ENCODE data around the gene TM7SF3.
"Not testable (repeated sequence)": the region's sequence is repeated elsewhere in the genome, so short reads cannot be mapped to it uniquely, and the experiment has no call there.

Gene TM7SF3

GRCh38 chr12:27055966-27056365 is 41.8 kb upstream of the TM7SF3 start:
- no peak for TF ChIP-seq CTCF (IDR thresholded peaks at IDR 0.05; ENCODE audit: low read depth, low read length)
- Histone ChIP-seq H3K4me3 (ENCODE audit: low read depth, low read length) (no peak overlapping the region), H3K27ac (no peak overlapping the region), H3K9me3 (ENCODE audit: severe bottlenecking) (no peaks in the 10 kb centered on the region), H3K27me3 (ENCODE audit: insufficient read depth, low read depth, severe bottlenecking) (no peaks in the 10 kb centered on the region), H3K36me3 (no peaks in the 10 kb centered on the region)
- DNase-seq: peak; percentile 30

GRCh38 chr12:27052742-27053141 is 38.6 kb upstream of the TM7SF3 start:
- TF ChIP-seq CTCF (IDR thresholded peaks at IDR 0.05; ENCODE audit: low read depth, low read length): no peak
- no peak overlapping the region for H3K27ac ChIP-seq
- no peaks in the 10 kb centered on the region for H3K9me3 ChIP-seq (ENCODE audit: severe bottlenecking)
- H3K36me3 ChIP-seq: no peaks in the 10 kb centered on the region
- H3K27me3 ChIP-seq (ENCODE audit: insufficient read depth, low read depth, severe bottlenecking): no peaks in the 10 kb centered on the region
- no peak overlapping the region for H3K4me3 ChIP-seq (ENCODE audit: low read depth, low read length)
- DNase-seq: no peak

- DNase-seq: no peak
- H3K27ac ChIP-seq: no peak overlapping the region
- H3K9me3 ChIP-seq (ENCODE audit: severe bottlenecking): no peaks in the 10 kb centered on the region
- no peaks in the 10 kb centered on the region for H3K27me3 ChIP-seq (ENCODE audit: insufficient read depth, low read depth, severe bottlenecking)
- no peak overlapping the region for H3K4me3 ChIP-seq (ENCODE audit: low read depth, low read length)
- no peak for TF ChIP-seq CTCF (IDR thresholded peaks at IDR 0.05; ENCODE audit: low read depth, low read length)
- no peaks in the 10 kb centered on the region for H3K36me3 ChIP-seq
Measured at GRCh38 chr12:27052176-27052575, 38.0 kb upstream of the TM7SF3 start.

DNA sequence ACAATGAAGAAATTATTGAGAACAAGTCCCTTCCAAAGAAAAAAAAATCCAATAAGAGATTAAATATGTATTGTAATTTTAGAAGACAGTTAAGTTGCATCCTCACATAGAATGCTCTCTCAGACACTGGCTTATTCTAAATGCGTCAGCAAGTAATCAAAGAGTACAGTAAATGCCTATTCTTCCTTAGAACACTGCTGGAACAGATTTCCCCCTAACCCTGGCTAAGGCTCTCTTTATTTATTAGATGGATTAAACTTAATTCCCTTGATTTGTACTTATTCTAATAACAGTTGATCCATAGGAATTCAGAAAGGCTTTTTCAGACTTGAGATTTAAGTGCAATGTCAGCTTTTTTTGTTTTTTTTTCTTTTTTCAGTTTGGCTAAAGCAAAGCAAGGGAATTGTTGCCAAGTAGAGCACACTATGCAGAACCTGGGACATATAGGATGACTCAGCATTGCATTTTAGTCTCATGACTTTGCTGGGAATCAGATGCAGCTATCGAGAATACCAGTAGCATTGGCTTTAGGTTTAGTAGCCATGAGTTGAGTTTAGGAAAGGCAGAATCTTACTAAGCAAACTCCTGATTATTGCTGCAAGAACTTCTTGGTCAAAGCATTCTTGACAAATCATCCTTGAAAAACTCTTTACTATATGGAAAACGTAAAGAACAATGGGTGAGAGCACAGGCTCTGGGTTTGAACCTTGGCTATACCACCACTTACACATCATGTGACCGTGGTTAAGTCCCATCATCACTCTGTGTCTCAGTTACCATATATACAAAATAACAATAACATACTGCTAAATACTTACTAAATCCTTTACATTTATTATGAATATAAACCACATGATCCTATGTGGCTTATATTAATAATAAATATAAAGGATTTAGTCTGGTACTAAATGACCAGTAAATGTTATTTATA is 34.9 kb upstream of the TM7SF3 start:
- Histone ChIP-seq H3K27ac (no peak overlapping the region), H3K27me3 (ENCODE audit: insufficient read depth, low read depth, severe bottlenecking) (no peaks in the 10 kb centered on the region), H3K9me3 (ENCODE audit: severe bottlenecking) (no peaks in the 10 kb centered on the region), H3K36me3 (no peaks in the 10 kb centered on the region), H3K4me3 (ENCODE audit: low read depth, low read length) (no peak overlapping the region)
- no peak for TF ChIP-seq CTCF (IDR thresholded peaks at IDR 0.05; ENCODE audit: low read depth, low read length)
- no peak for DNase-seq

DNA sequence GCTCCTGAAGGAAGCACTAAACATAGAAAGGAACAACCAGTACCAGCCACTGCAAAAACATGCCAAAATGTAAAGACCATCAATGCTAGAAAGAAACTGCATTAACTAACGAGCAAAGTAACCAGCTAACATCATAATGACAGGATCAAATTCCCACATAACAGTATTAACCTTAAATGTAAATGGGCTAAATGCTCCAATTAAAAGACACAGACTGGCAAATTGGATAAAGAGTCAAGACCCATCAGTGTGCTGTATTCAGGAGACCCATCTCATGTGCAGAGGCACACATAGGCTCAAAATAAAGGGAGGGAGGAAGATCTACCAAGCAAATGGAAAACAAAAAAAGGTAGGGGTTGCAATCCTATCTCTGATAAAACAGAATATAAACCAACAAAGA is 27.8 kb upstream of the TM7SF3 start:
- H3K27me3 ChIP-seq (ENCODE audit: insufficient read depth, low read depth, severe bottlenecking); H3K4me3 ChIP-seq (ENCODE audit: low read depth, low read length); H3K27ac ChIP-seq; H3K9me3 ChIP-seq (ENCODE audit: severe bottlenecking); H3K36me3 ChIP-seq; DNase-seq: not testable (repeated sequence)

DNA sequence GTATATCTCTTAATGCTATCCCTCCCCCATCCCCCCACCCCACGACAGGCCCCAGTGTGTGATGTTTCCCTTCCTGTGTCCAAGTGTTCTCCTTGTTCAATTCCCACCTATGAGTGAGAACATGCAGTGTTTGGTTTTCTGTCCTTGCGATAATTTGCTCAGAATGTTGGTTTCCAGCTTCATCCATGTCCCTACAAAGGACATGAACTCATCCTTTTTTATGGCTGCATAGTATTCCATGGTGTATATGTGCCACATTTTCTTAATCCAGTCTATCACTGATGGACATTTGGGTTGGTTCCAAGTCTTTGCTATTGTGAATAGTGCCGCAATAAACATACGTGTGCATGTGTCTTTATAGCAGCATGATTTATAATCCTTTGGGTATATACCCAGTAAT is 26.5 kb upstream of the TM7SF3 start:
- H3K27me3 ChIP-seq (ENCODE audit: insufficient read depth, low read depth, severe bottlenecking); H3K4me3 ChIP-seq (ENCODE audit: low read depth, low read length); H3K36me3 ChIP-seq; DNase-seq; H3K9me3 ChIP-seq (ENCODE audit: severe bottlenecking); H3K27ac ChIP-seq: not testable (repeated sequence)

Data from WERI-Rb-1 (cell line).